Measurements from ENCODE around the gene SPDYC. TPM values are rescaled to one million over a fixed set of nuclear protein-coding genes. Genes with fewer than 3 reads are reported as not detected.

Gene SPDYC
- total and polyA plus RNA-seq, 2 of the 13 experiments (the other 11 are each of a cell fraction or from before 2014, with no cell fraction given): 0.15 to 0.33 TPM

GRCh38 chr11:65165410-65166317, 4.4 kb upstream of the SPDYC start (continued):
- TF ChIP-seq HMGXB3 (CRISPR knock-in tag; IDR thresholded peaks at IDR 0.05; ENCODE audit: borderline replicate concordance) (peak; percentile 75), SRSF9 (IDR thresholded peaks at IDR 0.05; ENCODE audit: borderline replicate concordance, insufficient read depth, low read depth, low read length, poor library complexity, severe bottlenecking) (no peak), NONO (IDR thresholded peaks at IDR 0.05) (no peak), NONO (CRISPR knock-in tag; conservative IDR thresholded peaks at IDR 0.05) (0 out of 2 replicates have a peak, but pooled peaks have one; percentile 15), GTF3A (CRISPR knock-in tag; conservative IDR thresholded peaks at IDR 0.05) (no peak), ZFP37 (CRISPR knock-in tag; IDR thresholded peaks at IDR 0.05; ENCODE audit: borderline replicate concordance) (no peak), TEF (CRISPR knock-in tag; IDR thresholded peaks at IDR 0.05) (no peak), ZNF234 (CRISPR knock-in tag; conservative IDR thresholded peaks at IDR 0.05) (no peak), SIN3A (IDR thresholded peaks at IDR 0.05; ENCODE audit: borderline replicate concordance, low read depth, low read length) (peak; percentile 65; the same call in 1 of the 2 replicates), TRIM22 (IDR thresholded peaks at IDR 0.05) (no peak), KAT7 (CRISPR knock-in tag; IDR thresholded peaks at IDR 0.05; ENCODE audit: borderline replicate concordance) (no peak), ZZZ3 (CRISPR knock-in tag; IDR thresholded peaks at IDR 0.05; ENCODE audit: borderline replicate concordance) (no peak), PRDM15 (CRISPR knock-in tag; IDR thresholded peaks at IDR 0.05) (no peak), GPN1 (CRISPR knock-in tag; IDR thresholded peaks at IDR 0.05; ENCODE audit: borderline replicate concordance) (no peak), POLR2A (IDR thresholded peaks at IDR 0.05; ENCODE audit: insufficient read depth in 1 of 2, low read depth in 2 of 2, low read length in 2 of 2) (peak; percentile 38 to 56; a peak in 3 of 4 replicates), ZNF597 (CRISPR knock-in tag; IDR thresholded peaks at IDR 0.05) (no peak), ARID2 (CRISPR knock-in tag; IDR thresholded peaks at IDR 0.05; ENCODE audit: borderline replicate concordance) (no peak)

Data from HepG2 (cell line).